ENCODE measurements around the gene OR4C6. TPM values are rescaled to one million over a fixed set of nuclear protein-coding genes. Genes with fewer than 3 reads are reported as not detected.

The OR4C6 gene
- total and polyA plus RNA-seq, 7 donors, result not detected

DNA sequence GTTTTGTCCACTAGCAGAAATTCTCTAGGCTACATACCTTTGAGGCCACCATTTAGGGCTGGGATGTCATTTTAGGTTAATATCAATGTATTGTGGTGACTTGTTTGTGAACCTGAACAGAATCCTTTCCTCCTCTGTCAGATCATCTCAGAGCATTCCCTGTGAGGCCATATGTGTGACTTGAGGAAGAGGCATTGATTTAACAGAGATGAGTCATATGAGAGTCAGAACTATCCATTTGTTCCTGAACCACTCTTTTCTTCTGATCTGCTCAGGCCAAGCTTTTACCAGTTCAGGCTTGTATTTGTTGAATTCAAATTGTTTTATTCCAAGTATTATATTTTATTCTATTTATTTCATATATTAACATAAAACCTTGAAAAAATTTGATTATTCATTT, 6.9 kb upstream of the OR4C6 start:
- H3K36me3 ChIP-seq (ENCODE audit: insufficient read depth in 1 of 2, low read depth in 1 of 2), result no peaks in the 10 kb centered on the region
- H3K4me3 ChIP-seq, result no peak overlapping the region
- H3K27me3 ChIP-seq (ENCODE audit: insufficient read depth in 3 of 3, low read length in 2 of 3), result no peaks in the 10 kb centered on the region
- TF ChIP-seq, protein P1, sequence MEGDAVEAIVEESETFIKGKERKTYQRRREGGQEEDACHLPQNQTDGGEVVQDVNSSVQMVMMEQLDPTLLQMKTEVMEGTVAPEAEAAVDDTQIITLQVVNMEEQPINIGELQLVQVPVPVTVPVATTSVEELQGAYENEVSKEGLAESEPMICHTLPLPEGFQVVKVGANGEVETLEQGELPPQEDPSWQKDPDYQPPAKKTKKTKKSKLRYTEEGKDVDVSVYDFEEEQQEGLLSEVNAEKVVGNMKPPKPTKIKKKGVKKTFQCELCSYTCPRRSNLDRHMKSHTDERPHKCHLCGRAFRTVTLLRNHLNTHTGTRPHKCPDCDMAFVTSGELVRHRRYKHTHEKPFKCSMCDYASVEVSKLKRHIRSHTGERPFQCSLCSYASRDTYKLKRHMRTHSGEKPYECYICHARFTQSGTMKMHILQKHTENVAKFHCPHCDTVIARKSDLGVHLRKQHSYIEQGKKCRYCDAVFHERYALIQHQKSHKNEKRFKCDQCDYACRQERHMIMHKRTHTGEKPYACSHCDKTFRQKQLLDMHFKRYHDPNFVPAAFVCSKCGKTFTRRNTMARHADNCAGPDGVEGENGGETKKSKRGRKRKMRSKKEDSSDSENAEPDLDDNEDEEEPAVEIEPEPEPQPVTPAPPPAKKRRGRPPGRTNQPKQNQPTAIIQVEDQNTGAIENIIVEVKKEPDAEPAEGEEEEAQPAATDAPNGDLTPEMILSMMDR (IDR thresholded peaks at IDR 0.05), result no peak
- DNase-seq, result no peak
- ATAC-seq, result no peak
- intact Hi-C loops (cut with DNase I), result no loop called here
- no peaks in the 10 kb centered on the region for H3K9me3 ChIP-seq
- no peaks in the 10 kb centered on the region for H3K4me1 ChIP-seq
- H3K27ac ChIP-seq, result no peak overlapping the region

DNA sequence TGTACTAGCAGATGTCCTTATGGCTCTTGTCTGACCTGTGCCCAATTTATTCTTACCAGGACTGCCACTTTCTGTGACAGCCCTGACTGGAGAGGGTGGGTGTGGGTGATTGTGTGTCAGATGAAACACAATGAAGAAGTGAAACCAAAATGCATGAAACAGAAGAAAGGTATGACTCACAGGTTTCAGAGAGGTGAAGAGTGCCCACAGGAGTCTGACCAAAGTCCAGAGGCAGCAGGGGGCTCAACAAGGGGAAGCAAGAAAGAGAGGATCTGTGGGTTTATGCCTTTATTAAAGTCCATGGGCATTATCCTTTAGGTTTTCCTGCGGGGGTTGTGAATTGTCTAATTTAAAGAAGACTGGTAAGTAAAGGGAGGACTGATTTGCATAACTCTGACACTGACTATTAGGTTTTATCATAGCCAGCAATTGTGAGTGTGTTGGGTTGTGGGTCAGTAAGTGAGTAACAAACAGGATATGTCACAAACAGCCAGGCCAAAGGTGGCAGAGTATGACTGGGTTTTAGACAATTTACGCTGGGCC, 3.9 kb upstream of the OR4C6 start:
- H3K36me3 ChIP-seq (ENCODE audit: insufficient read depth in 1 of 2, low read depth in 1 of 2), result no peaks in the 10 kb centered on the region
- no peaks in the 10 kb centered on the region for H3K27me3 ChIP-seq (ENCODE audit: insufficient read depth in 3 of 3, low read length in 2 of 3)
- ATAC-seq (no peak), DNase-seq (no peak)
- no peaks in the 10 kb centered on the region for H3K9me3 ChIP-seq
- H3K4me1 ChIP-seq, result no peaks in the 10 kb centered on the region
- H3K27ac ChIP-seq, result no peak overlapping the region
- WGBS, 3 donors, result 88 to 94% (median 90%) methylated on average over 2 of the region's 2 CpGs
- H3K4me3 ChIP-seq, result no peak overlapping the region
- TF ChIP-seq, protein P1 (IDR thresholded peaks at IDR 0.05), result no peak
- intact Hi-C loops (cut with DNase I), result no loop called here

DNA sequence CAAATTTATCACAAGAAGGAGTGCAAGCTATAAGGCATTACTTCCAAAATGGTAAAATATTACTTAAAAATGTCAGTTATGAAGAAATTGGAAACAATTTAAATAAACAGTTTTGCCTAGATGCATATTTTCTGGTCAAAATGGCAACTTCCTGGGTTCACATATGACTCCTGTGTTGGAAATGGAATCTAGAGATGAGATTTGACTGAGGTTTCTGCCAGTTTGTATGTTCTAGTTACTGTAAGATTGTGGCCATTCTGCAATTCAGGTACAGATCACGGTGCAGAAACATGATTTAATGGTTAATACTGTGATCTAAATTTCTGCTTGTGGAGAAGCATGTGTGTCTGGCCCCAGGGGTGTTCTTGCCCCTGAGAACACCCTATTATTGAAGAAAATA, 3.4 kb upstream of the OR4C6 start:
- intact Hi-C loops (cut with DNase I), result no loop called here
- Histone ChIP-seq H3K27me3 (ENCODE audit: insufficient read depth in 3 of 3, low read length in 2 of 3) (no peaks in the 10 kb centered on the region), H3K9me3 (no peaks in the 10 kb centered on the region), H3K36me3 (ENCODE audit: insufficient read depth in 1 of 2, low read depth in 1 of 2) (no peaks in the 10 kb centered on the region), H3K4me3 (no peak overlapping the region), H3K27ac (no peak overlapping the region), H3K4me1 (no peaks in the 10 kb centered on the region)
- TF ChIP-seq, protein P1 (IDR thresholded peaks at IDR 0.05), result no peak
- DNase-seq, result no peak
- no peak for ATAC-seq
- 33 to 57% (median 45%) methylated on average over 1 of the region's 1 CpG for WGBS, 3 donors

DNA sequence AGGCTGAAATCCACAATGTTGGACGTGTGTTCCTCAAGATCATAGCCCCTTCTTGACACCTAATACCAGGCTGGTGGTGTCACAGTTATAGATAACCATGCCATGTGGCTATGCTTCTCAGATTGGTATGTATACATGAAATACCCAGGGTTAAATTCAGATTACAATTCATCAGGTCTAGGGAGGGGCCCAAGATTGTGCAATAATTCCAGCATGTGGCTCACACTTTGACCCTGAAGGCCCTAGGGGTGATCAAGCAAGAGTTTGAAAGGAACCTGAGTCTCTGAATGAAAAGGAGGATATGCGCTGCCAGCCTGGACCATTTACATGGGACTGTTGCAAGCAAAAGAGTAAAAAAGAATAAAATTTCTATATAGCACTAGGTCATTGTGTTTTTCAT, 7.4 kb downstream of the OR4C6 start:
- Histone ChIP-seq H3K4me3 (no peak overlapping the region), H3K4me1 (no peaks in the 10 kb centered on the region), H3K27me3 (ENCODE audit: insufficient read depth in 3 of 3, low read length in 2 of 3) (no peaks in the 10 kb centered on the region), H3K36me3 (ENCODE audit: insufficient read depth in 1 of 2, low read depth in 1 of 2) (no peaks in the 10 kb centered on the region), H3K27ac (no peak overlapping the region), H3K9me3 (no peaks in the 10 kb centered on the region)
- TF ChIP-seq, protein P1 (IDR thresholded peaks at IDR 0.05), result no peak
- 39 to 53% (median 50%) methylated on average over 2 of the region's 2 CpGs for WGBS, 3 donors
- DNase-seq (no peak), ATAC-seq (no peak)
- intact Hi-C loops (cut with DNase I), result no loop called here

DNA sequence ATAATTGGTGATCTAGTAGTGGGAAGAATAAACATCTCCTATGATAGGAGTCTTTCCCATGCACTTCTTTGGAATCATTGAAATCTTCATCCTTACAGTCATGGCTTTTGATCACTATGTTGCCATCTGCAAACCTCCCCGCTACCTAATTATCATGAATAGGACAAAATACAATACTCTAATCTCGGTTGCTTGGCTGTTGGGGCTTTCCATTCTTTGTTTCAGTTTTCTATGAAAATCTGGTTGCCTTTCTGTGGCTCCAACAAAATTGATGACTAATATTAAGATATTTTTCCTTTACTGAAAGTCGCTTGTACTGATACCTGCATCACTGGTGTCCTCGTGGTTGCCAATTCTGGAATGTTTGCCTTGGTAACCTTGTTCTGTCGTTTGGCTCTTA, 11.9 kb downstream of the OR4C6 start:
- no peak for ATAC-seq
- WGBS, 3 donors, result 50 to 59% (median 56%) methylated on average over 5 of the region's 5 CpGs

More for the DNA sequence above, 11.9 kb downstream of the OR4C6 start:
- Histone ChIP-seq H3K9me3 (no peaks in the 10 kb centered on the region), H3K4me1 (no peaks in the 10 kb centered on the region), H3K4me3 (no peak overlapping the region), H3K36me3 (ENCODE audit: insufficient read depth in 1 of 2, low read depth in 1 of 2) (no peaks in the 10 kb centered on the region), H3K27me3 (ENCODE audit: insufficient read depth in 3 of 3, low read length in 2 of 3) (no peaks in the 10 kb centered on the region), H3K27ac (no peak overlapping the region)
- no peak for DNase-seq
- TF ChIP-seq, protein P1 (IDR thresholded peaks at IDR 0.05), result no peak
- intact Hi-C loops (cut with DNase I), result no loop called here

All from psoas muscle (tissue), 8 donors.